ENCODE results near the gene ARHGEF12. TPM values are rescaled to one million over a fixed set of nuclear protein-coding genes. Genes with fewer than 3 reads are reported as not detected.

ARHGEF12 gene
- total RNA-seq, 4 donors from 2014 or later: 64.4 to 108 (median 88.3) TPM

DNA sequence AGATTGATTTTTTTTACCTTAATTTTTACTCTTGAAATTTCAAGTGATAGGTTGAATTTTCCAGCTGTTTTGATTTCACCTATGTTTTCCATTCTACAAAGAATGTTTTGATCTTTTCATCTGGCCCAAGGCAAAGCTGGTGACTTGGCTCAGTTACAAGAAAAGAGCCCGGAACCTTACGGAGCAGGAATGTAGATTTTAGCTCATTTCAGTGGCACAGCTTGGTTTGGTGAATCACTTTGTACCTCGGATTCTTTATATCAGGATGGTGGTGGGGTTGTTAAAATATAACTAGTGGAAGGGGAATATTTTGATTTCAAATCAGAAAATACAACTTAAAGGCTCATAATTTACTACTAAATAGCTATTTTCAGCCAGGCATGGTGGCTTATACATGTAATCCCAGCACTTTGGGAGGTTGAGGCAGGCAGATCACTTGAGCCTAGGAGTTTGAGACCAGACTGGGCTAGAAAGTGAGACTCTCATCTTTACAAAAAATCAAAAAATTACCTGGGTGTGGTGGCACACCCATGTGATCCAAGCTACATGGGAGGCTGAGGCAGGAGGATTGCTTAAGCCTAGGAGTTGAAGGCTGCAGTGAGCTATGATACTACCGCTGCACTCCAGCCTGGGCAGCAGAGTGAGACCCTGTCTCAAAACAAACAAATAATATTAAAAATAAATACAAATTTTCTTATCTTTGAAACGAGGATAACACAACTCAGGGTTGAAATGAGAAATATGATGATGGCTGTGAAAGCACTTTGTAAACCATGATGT, 166.0 kb downstream of the ARHGEF12 start:
- TF ChIP-seq, protein P1, sequence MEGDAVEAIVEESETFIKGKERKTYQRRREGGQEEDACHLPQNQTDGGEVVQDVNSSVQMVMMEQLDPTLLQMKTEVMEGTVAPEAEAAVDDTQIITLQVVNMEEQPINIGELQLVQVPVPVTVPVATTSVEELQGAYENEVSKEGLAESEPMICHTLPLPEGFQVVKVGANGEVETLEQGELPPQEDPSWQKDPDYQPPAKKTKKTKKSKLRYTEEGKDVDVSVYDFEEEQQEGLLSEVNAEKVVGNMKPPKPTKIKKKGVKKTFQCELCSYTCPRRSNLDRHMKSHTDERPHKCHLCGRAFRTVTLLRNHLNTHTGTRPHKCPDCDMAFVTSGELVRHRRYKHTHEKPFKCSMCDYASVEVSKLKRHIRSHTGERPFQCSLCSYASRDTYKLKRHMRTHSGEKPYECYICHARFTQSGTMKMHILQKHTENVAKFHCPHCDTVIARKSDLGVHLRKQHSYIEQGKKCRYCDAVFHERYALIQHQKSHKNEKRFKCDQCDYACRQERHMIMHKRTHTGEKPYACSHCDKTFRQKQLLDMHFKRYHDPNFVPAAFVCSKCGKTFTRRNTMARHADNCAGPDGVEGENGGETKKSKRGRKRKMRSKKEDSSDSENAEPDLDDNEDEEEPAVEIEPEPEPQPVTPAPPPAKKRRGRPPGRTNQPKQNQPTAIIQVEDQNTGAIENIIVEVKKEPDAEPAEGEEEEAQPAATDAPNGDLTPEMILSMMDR (IDR thresholded peaks at IDR 0.05; ENCODE audit: low read depth): no peak

DNA sequence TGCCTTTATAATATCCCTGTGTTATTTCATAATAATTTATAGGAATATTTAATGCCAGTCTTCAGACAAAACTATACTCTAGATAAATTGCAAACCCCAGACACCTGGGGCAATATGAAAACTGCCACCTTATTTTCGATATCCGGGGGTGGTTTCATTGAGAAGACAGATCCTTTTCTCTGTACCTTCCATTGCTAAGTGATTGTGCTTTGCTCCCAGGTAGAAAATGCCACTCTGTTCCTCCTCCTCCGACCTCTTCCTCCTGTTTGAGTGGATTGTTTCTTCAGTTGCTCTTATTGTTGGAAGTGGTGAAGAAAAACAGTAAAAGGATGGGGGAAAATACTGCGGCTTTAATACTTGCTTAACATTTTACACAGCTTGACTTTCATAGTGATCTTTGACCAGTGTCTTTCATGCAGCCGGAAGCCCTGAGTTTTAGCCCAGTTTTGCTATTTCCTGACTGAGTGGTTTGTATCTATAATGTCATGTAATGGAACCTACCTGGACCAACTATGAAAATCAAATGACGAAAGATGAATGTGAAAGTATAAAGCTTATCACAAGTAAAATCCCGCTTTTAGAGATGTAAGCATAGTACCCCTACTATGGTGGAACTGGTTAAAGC, 169.7 kb downstream of the ARHGEF12 start:
- TF ChIP-seq, protein P1 (IDR thresholded peaks at IDR 0.05; ENCODE audit: low read depth): no peak

DNA sequence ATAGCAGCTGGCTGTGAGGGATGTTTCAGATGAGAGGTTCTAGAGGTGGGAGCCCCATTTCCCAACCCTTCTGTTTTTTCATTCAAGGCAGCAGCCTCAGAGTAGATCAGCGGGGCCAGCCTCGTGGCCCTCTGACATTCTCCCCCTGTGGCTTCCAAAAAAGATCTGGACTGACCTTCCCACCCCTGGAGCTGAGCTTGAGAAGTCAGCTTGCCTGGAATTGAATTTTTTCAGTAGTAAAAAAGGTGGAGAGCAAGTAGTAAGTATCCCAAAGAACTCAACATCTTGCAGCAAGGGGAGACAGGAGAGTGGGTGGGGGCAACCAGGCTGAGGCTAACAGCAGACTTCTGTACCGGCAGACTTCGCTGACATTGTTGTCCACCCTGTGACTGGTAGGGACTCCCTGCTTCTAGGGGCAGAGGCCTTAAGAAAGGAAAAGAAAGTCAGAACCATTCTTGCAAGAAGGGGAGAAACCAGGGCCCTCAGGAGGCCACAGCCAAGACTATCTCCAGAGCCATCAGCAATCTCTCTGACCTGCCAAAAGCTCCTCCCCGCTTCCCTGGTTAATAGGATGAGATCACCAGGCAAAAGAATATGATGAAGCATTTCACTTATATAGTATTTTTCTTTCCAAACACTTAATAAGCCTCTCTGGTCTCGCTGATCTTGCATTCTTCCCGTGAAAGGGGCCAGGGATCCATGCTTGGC, 173.3 kb downstream of the ARHGEF12 start:
- TF ChIP-seq, protein P1 (IDR thresholded peaks at IDR 0.05; ENCODE audit: low read depth): no peak

DNA sequence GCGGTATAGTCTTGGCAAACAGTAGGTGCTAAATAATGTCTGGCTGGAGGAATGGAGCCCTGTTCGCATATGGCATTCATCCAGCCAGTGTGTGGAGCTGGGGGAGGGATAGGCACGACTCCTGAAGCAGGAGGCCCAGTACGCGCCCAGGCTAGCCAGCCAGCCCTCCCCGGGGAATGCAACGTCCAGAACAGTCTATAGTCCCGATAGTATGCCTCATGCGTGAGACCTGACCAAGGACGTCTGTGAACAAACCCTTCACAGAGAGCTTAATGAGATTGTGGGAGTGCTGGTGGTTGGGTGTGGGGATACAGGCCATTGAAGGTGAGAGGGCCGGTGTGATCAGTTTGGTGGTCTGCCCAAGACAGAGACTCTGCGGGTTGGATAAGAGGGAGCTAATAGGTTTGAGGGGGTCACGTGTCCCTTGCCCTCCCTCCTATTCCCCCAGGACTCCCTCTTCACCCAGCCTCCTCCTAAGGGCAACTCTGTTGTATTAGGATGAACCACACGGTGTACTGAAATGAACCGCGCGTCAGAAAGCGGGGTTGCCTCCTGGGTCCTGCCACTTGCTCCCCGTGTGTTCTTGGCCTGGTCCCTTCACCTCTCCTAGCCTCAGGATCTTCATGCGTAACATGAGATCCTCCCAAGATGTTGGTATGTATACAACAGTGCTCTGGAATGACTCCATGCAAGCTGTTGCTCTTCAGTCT, 174.3 kb downstream of the ARHGEF12 start:
- TF ChIP-seq, protein P1 (IDR thresholded peaks at IDR 0.05; ENCODE audit: low read depth): no peak

DNA sequence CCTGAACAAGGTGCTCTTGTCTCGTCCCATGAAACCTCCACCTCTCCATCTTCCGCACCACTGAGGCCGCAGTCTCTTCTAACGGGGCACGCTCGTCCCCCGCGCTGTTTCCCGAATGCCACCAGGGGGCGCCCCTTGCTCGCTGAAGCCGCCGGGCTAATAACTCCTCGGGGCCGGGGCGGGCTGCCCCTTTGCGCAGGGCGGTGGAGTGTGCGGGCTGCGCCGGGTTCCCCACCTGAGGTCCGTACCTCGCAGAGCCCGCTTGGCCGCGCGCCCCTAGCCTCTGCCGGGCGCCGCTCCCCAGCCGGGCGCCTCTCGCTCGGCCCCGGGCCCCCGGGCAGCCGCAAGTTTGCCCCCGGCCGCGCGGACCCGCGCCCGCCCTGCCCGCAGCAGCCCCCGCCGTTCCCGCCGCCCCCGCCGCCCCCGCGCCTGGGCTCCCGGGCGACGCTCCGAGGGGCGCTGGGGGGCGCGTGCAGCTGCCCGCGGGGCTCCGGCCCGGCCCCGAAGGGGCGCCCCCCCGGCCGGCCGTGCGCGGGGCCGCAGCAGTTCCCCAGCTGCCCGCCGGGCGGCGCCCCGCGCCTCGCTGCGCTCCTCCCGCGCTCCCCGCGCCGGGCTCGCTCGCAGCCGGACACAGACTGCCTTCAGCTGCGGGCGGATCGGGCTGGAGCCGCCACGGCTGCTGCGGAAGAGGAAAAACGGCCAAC, 175.1 kb downstream of the ARHGEF12 start, which contains the start of gene GRIK4:
Gene GRIK4 (plus strand): TSS at position 633 of the 704 bp plus-strand sequence. CDS start 148,571 bp downstream, outside the sequence.
- TF ChIP-seq, protein P1 (IDR thresholded peaks at IDR 0.05; ENCODE audit: low read depth): no peak

DNA sequence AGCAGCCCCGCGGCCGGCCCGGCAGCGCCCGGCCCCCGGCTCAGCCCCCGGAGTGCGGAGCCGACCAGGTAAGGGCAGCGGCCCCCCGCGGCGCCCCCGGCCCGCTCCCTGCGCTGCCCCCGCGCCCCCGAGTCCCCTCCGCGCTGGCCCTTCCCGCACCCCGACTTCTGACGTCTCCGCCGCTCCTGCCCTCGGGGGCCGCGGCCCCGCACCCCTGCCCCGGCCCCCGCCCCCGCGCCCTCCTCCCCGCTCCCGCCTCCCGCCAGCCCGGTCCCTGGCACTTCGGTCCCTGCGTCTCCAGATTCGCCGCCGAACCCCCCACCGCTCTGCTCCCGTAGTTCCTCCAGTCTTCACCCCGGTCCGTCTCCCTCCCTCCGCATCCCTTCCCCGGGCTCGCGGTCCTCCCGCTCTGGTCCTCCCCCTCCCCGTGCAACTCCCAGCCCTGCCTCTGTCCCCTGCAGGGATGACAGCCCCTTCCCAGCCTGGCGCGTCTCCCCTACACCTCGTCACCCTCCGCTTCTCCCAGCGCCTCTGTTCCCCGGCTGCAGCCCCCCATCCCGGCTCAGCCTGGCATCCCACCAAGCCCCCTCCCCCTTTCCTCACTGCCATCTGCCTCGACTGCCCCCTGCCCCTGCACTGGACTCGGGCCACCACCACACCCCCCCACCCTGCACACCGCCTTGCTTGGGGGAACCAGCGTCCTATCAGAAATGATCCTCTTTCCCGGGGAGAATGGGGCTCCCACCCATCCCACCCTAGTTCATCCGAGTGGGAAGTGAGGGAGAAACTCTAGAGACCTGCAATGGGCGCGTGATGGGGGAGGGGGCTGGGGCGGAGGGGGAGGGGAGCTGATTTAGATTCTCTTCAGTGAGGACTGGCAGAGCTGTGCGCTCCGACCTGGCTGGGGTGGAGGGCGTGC, 175.9 kb downstream of the ARHGEF12 start:
- TF ChIP-seq, protein P1 (IDR thresholded peaks at IDR 0.05; ENCODE audit: low read depth): no peak

All from subcutaneous adipose tissue (tissue), 4 donors.